HG03196 (cell line): ENCODE data around the gene FGFR4.
"Not testable (repeated sequence)": the region's sequence is repeated elsewhere in the genome, so short reads cannot be mapped to it uniquely, and the experiment has no call there.

Source experiments
- ATAC-seq: cut with Tn5 transposase; IDR thresholded peaks from one replicate; pipeline ENCODE4 v1.9.1; 2021; ENCODE audit not compliant: unreplicated experiment

The FGFR4 gene

DNA sequence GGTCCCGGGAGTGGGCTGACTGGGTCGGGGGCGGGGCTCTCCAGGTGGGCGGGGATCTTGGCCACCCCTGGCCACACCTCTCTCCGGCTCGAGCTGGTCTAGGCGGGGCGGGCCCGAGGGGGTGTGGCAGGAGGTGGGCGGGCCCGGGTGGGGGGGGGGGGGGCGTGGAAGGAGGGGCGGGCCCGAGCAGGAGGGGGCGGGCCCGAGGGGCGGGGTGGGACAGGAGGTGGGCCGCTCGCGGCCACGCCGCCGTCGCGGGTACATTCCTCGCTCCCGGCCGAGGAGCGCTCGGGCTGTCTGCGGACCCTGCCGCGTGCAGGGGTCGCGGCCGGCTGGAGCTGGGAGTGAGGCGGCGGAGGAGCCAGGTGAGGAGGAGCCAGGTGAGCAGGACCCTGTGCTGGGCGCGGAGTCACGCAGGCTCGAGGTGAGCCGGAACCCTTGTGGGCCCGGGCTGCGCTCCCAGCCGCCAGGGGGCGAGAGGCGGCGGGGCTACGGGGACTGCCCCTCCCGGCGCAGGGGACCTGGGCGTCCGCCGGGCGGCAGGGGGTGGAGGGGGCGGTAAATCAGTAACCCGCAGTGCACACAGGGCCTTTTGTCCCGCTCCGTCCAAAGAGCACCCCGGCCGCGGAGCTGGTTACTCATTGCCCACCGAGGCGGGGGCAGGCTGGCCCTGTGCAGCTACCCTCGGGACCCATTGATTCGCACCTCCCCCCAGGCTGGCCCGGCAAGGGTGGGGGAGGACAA is at the start of gene FGFR4:
FGFR4 (plus strand) TSS at position 262 of the 744 bp plus-strand sequence. CDS start 2,688 bp downstream, outside the sequence.
- peak; percentile 70 for ATAC-seq

GRCh38 chr5:177036921-177037320 is 49.8 kb upstream of the FGFR4 start:
- no peak for ATAC-seq

DNA sequence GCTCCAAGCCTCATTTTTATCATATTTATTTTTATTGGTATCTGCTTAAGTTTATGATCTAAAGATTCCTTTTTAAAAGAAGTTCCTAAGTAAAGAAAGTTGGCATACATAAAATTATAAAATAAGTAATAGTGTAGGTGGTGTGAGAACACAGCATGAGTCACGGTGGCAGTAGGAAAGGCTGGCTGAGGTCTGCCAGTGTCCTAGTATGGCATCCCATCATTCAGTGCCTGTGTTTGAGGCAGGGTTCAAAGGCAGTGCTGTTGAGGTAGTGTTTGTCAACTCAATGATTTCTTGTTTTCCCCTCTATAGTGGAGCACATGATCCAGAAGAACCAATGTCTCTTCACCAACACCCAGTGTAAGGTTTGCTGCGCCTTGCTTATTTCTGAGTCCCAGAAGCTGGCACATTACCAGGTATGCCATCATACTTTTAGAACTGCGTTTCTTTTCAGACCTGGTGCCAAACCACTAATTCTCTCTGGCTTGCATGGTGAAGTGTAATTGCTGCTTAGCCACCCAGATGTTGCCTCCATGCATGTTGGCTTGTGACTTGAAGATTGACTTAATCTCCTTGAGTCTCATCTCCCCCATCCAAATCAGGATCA is 45.8 kb upstream of the FGFR4 start:
- no peak for ATAC-seq

GRCh38 chr5:177041936-177042335 is 44.8 kb upstream of the FGFR4 start:
- ATAC-seq: no peak

DNA sequence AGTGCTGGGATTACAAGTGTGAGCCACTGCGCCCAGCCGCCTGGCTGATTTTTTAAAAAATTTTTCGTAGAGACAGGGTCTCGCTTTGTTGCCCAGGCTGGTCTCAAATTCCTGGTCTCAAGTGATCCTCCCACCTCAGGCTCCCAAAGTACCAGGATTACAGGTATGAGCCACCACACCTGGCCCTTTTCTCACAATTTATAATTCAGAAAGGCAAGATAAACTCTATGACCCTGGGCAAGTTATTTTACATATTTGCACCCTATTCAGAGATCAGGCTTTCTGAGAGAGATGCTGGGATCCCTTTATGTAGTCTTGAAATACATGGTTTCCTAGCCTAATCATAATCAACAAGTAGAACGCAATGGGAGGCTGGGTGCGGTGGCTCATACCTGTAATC is 43.6 kb upstream of the FGFR4 start:
- ATAC-seq: no peak

GRCh38 chr5:177043958-177044357 is 42.8 kb upstream of the FGFR4 start:
- ATAC-seq: no peak

- no peak for ATAC-seq
Observed at GRCh38 chr5:177044641-177045040, 42.1 kb upstream of the FGFR4 start.

GRCh38 chr5:177045631-177046030 is 41.1 kb upstream of the FGFR4 start:
- ATAC-seq: no peak

GRCh38 chr5:177048531-177048930 is 38.2 kb upstream of the FGFR4 start:
- not testable (repeated sequence) for ATAC-seq

DNA sequence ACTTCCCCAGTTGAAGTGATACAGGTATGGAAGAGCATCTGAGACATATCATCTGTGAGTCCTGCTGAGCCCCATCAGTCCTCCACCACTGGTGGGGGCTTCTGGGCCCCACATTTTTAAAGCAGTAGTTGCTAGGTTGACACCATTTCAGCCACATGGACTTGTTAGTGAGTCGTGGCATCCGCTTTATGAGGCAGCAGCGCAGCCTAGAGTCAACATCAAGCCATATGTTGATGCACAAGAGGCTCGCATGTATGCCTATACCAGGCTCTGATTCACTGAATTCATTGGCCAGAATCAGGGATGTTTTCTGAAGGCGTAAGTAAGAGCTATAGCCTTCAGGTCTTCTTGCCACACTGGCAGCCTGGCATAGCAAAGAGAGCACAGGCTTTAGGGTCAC is 37.4 kb upstream of the FGFR4 start:
- no peak for ATAC-seq

DNA sequence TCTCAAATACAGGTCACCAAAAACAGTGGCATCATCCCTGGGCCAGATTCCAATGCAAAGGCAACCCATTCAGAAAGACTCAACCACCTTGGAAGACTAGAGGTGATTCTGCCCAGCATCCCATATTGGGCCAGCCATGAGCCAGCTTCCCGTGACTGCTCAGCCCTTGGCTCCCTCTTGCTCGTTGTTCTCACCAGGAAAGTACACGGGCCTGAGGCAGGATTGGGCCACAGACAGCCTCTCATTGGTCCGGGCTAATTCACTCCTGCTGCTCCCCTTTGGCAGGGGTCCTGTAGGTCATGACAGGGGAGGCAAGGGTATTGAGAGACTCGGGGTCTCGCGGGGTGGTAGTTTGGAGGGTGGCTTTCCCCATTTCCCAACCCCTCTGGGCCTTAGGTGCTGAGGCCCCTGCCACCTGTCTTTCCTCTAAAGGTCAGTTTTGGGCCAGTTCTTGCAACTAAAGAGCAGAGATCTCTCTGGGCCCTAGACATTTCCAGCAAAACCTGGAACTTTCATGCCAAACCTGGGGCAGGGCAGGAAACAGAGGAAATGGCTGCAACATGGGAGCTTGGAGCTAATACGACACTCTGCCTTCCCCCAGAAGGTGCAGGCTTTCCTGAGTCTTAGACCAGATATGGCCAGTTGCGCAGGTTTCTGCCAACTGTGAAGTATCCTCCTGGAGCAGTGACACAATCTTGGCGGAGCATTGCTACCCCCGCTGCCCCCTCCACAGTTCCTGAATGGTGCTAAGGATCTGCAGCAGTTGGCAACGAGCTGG is 22.0 kb upstream of the FGFR4 start:
- no peak for ATAC-seq

DNA sequence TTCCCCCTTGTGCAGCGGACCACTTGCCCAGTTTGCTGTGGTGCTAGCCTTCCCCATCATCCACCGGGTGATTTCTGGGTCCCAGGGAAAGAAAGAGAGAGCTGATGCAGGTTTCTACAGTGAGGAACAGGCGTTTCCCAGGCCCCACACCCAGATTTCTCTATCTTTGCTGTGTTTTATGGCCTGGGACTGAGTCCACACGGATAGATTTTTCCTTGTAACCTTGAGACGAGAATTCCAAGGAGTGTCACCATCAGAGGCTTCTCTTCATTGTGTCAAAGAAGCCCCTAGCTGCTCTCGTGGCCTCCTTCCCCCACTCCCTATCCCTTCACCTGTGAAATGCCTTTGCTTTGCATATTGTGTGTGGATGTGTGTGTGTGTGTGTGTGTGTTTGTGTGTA is 21.2 kb upstream of the FGFR4 start:
- no peak for ATAC-seq

DNA sequence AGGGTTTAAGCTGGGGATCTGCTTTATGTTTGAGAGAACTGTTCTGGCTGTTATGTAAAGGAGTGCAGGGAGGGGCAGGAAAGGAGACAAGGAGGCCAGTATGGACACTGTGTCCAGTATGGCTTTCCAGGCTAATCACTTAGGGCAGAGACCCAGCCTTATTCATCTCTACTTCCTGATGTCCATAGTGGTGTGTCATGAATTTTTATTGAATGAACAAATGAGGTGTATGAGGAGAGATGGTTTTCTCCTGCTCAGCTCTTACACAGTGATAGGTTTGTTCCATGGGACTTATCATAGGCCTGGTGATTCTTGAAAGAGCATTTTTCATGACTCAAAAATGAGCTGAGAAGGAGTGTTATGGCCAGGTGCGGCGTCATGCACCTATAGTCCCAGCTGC is 20.5 kb upstream of the FGFR4 start:
- ATAC-seq: no peak

GRCh38 chr5:177067503-177067902 is 19.2 kb upstream of the FGFR4 start:
- no peak for ATAC-seq

DNA sequence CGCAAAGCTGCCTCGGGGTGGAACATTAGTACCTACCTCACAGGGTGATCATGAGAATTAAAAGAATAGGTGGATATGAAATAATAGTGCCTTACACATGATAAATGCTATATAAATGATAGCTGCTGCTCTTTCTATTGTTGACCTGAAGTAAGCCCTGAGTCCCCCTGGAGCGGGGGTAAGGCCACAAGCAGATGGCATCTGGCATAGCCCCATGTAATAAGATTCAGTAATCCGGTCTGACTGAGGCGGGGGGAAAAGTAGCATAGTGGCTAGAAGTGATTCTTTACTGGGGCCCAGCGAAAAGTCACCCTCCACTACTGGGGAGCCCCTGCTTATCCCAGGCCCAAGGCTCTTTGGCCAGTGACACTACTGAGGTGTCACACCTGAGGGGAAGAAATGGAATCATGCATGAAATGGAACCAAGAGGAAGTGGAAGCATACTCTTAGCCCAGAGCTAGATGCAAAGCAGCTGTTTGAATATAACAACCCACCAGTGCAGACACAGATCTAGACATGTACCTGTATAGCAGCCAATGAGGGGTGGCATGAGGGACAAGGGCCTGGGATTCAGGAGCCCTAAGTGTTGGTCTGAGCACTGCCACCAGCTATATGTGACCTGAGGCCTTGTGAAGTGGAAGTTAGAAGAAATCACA is 16.1 kb upstream of the FGFR4 start:
- no peak for ATAC-seq

DNA sequence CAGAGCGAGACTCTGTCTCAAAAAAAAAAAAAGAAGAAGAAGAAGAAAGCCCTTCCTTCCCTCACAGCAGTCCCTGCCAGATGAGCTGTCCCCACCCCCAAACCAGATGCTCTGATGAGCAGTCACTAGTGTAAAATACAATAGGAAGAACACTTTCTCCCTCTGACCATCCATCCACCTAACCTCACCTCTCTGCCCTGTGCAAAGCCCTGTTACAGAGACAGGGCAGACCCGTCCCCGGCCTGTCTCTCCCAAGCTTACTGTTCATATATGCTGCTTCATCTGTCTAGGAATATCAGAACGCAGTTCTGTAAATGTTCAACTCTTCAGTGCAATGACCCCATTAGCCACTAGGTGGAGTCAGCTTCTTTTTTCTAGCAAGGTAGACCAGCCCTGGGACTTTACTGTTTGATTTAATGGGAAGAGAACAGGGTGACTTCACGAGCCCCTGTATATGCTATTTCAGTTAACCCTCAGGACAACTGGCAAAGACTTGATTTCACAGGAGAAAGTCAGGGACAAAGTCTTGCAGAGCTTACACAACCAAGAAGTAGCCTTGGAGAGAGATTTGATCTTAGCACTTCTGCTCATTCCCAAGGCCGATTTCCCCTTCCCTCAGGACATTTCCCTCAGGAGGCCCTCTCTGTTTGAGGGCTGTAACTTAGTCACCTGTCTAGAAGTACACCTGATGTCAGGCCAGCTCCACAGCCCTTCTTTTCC is 14.9 kb upstream of the FGFR4 start:
- no peak for ATAC-seq

GRCh38 chr5:177077335-177077734 is 9.4 kb upstream of the FGFR4 start:
- no peak for ATAC-seq

DNA sequence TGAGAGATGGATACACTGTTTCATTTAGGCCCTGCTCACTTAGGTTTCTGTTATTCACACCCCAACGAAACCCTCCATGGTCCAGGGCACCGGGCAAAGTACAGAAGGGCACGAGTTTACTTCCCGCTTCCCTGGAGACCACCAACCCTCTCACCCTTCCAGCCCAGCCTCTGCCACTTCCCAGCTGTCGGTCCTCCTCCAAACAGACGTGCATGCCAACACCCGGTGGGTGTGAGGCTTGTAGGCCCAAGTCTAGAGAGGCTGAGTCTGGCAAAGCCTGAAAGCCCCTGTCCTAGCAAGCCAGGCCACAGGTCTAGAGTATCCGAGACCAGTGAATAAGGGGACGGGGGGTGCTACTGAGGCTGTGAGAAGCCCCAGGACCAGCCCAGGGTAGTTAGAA is 7.1 kb upstream of the FGFR4 start:
- no peak for ATAC-seq

- ATAC-seq: no peak
Observed at GRCh38 chr5:177080265-177080664, 6.5 kb upstream of the FGFR4 start.

DNA sequence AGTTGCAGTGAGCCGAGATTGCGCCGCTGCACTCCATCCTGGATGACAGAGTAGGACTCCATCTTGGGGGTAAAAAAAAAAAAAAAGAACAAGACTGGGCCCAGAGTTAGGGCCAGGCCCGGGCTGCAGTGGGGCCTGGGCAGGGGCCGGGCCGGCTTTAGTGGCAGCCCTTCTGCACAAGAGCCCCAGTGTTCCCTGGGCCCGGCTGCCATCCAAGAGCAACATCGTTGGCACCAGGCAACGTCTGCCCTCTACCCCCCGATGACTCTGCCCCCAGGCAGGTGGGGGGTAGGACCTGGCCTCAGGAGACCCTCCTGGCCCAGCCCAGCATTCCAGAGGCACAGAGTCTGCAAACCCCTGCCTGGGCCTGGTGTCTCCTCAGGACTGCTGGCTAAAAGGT is 4.9 kb upstream of the FGFR4 start:
- no peak for ATAC-seq

DNA sequence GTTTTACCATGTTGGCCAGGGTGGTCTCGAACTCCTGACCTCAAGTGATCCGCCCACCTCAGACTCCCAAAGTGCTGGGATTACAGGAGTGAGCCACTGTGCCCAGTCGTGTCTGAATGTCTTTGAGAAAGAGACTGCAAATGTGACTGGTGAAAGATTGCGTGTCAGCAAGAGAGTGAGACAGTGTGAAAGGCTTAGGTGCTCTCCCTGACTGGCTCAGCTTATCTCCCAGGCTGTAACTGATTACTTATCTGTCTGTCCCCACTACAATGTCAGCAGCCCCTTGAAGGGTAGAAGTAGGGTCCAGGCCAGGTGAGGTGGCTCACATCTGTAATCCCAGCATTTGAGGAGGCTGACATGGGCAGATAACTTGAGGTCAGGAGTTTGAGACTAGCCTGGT is 3.4 kb upstream of the FGFR4 start:
- no peak for ATAC-seq
